HG02885 (cell line): ENCODE data around the gene MMP21.

Experiments used
- ATAC-seq: cut with Tn5 transposase; IDR thresholded peaks from one replicate; pipeline ENCODE4 v1.9.1; 2021; ENCODE audit warnings: mild to moderate bottlenecking; ENCODE audit not compliant: unreplicated experiment, poor library complexity

The MMP21 gene, protein sequence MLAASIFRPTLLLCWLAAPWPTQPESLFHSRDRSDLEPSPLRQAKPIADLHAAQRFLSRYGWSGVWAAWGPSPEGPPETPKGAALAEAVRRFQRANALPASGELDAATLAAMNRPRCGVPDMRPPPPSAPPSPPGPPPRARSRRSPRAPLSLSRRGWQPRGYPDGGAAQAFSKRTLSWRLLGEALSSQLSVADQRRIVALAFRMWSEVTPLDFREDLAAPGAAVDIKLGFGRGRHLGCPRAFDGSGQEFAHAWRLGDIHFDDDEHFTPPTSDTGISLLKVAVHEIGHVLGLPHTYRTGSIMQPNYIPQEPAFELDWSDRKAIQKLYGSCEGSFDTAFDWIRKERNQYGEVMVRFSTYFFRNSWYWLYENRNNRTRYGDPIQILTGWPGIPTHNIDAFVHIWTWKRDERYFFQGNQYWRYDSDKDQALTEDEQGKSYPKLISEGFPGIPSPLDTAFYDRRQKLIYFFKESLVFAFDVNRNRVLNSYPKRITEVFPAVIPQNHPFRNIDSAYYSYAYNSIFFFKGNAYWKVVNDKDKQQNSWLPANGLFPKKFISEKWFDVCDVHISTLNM

DNA sequence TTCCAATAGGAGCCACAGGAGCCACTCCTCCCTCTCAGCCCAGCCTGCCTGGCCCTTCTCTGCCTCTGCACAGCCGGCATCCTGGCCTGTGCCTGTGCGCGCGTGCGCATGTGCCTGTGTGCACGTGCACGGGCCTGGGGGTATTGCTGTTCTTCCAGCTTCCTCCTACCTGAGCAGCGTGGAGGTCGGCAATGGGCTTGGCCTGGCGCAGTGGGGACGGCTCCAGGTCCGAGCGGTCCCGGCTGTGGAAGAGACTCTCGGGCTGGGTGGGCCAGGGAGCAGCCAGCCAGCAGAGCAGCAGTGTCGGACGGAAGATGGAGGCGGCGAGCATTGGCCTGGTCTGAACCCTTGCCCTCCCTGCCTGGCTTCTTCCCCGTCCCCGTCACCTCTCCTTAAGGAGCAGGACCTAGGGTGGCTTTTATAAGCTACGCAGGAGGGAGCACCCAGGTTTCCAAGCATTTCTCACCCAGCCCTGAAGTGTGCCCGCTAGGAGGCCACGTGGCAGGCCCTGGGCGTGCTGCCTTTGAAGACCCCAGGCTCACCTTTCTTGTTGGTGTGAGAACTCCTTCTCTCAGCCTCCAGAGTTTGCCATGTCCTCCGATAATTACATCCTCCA lies at the start of gene MMP21:
Gene MMP21 (minus strand): TSS at position 331 of the 616 bp plus-strand sequence. CDS start 0 bp downstream, at position 331.
- no peak for ATAC-seq

DNA sequence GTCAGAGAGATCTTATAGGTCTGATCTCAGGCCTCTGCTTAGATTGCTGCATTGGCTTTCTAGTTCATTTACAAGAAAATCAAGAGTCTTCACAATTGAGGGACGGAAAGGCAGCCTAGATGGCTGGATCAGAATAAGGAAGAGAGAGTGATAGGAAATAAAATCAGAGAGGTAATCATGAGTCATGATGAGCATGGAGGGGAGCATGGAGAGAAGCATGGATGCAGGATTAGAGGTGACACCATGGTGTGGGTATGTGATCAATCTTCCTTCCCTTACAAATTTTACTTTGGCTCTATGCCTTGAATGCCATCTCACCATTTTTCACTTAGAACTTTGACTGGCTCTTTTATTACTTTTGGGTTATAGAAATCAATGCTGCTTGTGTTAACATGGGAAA lies 49.1 kb upstream of the MMP21 start:
- ATAC-seq = no peak

DNA sequence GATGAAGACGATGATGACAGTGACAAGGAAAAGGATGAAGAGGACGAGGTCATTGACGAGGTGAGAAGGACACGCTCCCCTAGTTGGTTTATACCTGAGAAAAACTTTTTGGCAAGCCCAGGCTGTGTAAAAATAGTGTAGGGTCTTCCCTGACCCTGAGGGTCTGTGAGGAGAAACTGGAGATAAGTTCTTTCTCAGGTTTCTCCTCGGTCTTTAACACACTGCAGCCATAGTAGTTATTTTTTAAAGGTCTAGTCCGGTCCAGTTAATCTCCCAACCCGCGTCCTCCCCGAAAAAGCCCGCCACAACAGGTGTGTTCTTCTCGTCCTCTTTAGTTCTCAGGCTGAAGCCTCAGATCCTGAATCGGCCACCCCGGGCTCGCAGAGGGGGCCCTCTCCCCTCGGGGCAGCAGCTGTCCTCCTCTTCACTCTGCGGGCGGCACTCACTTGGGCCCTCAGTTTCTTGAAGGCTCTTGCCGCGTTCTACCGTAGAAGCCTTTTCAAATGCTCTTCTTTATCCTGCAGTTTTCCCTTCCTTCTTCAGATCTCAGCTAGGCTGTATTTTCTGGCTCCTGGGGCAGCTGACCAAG lies 48.1 kb upstream of the MMP21 start:
- peak; percentile 1 for ATAC-seq

DNA sequence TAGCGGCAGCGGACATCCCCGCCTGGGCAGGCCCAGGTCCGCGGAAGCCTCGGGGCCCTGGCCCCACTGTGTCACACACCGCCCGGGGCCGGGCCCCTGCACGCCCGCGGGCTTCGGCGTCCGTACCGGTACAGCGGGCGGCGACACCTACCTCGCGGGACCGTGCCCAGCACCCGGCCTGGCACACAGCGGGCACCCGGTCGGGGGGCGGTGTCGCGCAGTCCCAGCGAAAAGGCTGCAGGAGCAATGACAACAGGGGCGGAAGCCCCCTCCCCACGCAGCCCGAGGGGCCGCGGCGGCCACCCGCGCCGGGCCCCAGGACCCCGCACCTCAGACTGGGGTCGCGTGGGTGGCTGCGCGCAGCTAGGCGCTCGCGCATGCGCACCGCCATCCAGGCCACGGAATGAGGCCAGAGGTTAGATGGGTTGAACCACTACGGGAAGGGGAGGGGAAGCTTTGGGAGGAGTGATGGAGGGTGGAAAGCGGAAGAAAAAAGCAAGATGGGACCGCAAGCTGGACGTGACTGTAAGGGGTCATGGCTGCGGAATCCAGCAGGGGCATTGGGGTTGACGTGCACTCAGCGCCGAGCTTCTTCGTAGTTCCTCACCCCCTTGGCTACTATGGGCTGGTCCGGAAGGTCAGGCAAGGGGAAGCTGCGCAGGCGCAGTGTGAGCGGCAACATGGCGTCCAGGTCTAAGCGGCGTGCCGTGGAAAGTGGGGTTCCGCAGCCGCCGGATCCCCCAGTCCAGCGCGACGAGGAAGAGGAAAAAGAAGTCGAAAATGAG lies 47.4 kb upstream of the MMP21 start, which contains the start of the genes BCCIP and UROS:
Gene BCCIP (plus strand): TSS at position 669 of the 785 bp plus-strand sequence. CDS start 12 bp downstream, at position 681.
Gene UROS (minus strand): TSS at position 381 of the 785 bp plus-strand sequence. CDS start 6,759 bp downstream, outside the sequence.
- ATAC-seq = peak; percentile 76

DNA sequence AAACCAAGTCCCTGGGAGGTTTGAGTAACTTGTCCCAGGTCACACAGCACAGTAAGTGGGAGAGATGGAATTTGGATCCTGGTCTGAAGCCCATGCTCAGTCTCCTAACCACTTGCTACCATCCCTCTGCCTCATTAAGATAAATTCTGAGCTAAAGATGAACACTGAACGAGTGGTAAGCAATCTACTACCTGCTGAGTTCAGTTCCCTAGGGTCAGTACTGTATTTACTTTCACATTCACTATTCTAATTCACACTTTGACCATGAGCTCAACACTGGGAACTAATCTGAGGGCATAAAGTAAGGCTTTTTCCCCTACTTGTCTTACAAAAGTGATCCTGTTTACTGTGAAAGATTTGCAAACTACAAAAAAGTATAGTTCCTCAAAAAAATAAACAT lies 45.1 kb upstream of the MMP21 start:
- ATAC-seq = peak; percentile 52

DNA sequence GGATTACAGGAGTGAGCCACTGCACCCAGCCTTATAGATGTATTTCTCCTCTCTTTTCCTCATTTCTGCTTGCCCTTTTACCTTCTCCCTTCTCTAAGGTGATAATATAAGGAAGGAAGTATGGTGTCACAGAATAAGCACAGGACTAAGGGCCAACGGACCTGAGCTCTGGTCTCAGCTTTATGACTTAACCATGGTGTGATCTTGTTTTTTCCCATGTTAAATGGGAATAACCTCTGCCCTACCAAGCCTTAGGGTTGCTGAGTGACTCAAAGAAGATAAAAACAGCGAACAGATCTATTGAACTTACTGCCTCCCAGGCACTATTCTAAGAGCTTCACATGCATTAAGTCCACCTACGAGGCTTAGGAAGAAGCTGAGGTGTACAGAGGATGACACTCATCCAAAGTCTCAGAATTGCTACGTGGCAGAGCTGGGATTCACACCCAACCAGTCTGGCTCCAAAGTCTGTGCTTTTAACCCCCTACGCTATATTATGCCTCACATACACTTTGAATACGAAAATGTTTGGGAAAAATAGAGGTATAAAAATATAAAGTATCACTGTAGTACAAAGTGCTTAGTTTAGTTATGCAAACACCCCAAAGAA lies 41.8 kb upstream of the MMP21 start:
- no peak for ATAC-seq

DNA sequence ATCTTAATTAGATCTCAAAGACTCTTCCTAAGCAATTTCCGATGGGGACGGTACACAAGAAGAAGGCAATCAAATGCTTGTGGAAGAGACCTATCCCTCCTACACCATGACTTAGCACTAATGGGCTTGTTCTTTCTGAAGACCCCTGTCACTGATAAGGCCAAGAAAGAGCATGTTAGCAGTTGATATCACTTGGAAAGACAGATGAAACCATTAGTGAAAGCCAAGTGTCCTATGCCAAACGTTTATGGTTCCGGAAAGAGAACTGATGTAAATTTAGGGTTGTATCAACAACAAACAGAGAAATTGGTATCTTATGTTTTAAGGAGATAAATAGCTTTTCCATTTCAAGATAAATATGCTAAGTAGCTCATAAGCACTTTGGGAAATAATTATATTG lies 40.9 kb upstream of the MMP21 start:
- ATAC-seq = no peak

DNA sequence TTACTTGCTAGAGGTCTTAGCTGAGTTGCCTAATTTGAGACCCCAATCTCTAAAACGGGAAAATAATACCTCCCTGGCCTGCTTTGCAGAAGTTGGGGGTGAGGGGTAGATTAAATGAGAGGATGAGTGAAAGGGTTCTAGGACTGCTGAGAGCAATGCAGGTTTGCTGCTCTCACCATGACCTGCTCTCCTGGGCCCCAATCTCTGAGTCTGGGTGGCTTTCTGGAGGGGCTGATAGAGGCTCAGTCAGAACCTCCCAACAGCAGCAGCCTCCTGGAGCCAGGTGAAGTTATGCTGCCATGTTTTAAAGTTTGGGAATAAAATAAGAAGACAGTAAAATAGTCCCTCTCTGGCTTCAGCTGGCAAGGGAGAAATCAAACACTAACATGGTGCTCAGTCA lies 40.1 kb upstream of the MMP21 start:
- no peak for ATAC-seq

DNA sequence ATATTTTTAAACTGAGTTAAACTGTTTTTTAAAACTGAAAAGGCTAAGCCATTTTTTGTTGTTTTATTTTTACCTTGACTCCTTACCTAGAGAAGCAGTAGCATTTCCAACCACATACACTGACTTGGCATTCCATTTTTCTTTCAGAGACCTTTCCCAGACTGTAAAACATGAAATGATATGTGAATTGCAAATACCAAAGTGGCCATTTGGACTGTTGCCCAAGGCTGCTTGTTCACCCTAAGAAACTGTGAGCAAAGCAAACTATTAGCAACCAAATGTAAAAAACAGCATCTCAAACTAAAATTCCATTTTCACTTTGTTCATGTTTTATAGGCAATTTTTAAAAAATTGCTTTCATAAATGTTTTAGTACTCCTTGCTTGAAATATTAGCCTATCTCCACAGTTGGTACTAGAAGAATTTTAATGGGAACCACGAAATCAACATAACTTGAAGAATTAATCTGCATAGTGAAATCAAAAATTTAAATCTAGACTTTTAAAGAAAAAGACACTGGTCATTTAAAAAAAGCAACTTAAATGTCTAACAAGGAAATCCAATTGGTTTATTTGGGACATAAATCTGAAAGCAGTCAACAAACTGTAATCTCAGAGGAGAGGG lies 36.6 kb upstream of the MMP21 start:
- no peak for ATAC-seq

DNA sequence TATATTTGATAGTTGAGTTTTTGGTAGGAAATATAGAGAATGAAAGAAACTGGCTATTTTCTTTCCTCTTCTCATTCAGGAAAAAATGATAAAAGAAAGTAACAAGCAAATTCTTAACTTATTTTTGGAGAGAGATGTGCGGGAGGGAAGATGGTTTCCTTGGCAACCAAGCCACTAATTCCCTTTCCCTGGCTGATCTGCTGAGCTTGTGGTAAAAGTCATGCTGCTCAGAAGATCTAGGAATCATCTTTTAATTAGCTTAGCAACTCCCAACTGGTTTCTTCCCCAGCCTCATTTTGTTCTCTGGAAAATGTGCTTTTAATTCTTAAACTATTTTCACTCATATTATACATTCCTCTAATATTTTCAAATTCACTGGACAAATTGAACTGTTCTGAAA lies 35.6 kb upstream of the MMP21 start:
- ATAC-seq = no peak

DNA sequence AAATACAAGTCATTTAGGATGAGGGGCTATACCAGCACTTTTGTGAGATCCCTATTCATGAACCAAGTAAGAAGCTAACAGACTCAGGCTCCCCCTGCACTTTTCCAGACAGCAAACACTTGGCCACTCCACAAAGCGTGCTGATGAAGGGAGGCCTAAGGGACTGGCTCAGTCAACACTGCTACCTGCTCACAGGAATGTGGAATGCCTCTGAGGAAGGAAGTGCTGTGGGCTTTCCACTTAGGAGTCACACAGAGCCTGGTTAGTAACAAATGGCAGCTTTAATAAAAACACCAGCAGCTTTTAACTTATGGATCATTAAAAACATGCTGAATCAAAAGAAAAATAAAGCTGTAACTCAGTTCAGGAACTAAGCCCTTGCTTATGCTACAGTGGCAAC lies 32.4 kb upstream of the MMP21 start:
- ATAC-seq = no peak

DNA sequence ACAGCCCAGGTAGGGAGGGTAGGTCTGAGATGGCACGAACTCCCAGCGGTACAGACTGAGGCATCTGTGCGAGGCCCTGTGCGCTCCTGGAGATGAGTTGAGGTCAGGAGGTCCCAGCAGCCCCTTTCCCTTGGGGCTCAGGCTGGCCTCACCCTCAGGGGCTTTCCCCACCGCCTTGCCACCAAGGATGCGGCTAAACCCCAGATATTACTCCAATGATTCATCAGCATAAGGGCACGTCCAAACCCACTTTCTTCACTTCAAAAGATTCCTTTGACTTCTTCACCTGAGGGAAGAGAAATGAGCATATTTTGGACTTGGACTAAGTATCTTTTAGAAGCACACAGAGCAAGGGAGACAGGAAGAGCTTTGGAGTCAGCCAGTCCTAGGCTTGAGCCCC lies 27.1 kb upstream of the MMP21 start:
- no peak for ATAC-seq

DNA sequence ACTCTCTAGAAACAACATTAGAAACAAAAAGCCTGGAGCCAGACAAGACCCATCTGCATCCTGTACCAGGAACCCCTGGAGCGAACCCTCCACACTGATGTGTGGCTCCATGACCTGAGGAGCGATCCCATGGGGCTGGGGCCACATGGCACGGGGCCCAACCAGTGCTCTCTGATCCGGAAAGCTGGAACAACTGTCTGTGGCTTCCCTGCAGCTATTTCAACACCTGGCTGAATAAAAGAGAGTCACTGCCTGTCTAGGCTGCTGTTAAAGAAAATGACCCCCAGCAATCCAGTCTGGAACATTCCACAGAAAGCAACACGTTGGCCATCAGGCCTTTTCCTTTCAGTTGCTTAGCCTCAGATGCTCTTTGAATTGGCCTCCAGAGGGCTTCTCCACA lies 26.5 kb upstream of the MMP21 start:
- no peak for ATAC-seq

DNA sequence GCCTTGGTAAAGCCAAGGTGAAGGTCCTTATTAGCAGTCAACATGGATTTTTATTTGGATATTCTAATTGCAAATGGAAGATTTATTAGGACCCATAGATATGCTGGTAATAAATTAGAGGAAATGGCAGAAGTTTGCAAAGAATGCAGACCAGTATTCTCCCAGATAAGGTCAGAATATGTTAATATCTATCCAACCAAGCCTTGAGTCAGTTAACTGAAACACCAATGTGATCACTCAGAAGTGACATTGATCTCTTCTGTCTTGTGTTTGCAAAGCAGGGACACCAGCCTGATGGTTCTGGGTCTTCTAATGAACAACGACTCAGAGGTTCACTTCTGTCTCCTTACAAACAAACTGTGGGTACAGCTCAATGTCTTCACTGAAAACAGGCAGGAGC lies 26.0 kb upstream of the MMP21 start:
- ATAC-seq = no peak

DNA sequence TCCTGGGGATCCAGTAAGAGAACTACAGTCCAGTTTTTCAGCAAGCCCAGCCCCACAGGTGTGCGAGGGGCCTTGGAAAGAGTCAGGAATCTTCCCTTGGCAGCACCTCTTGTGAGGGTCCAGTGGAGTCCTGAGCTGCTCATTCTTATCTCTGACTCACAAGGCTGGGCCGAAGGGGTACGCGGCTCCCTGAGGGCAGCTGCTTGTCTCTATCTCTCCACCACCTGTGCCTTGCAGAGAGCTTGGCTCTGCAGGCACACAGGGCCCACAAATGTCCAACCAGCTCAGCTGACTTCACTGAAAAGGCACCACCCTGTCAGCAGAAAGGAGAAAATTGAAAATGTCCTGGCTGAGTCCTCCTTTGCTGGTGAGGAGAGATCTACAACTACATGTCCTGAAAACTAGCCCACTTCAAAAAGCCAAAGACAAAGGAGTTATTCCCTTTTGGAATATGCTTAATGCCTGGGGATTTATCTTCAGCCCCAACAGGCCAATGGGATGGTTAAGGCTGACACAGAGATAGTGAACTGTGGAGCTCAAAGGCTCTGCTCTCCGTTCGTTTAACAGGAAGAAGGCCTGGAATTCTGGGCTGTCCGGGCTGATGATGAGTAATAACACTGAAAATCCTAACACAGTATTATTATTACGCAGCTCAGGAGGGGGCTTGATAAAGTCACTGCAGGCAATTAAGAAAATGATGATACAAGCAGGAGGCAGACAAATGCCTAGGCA lies 24.0 kb upstream of the MMP21 start:
- no peak for ATAC-seq

DNA sequence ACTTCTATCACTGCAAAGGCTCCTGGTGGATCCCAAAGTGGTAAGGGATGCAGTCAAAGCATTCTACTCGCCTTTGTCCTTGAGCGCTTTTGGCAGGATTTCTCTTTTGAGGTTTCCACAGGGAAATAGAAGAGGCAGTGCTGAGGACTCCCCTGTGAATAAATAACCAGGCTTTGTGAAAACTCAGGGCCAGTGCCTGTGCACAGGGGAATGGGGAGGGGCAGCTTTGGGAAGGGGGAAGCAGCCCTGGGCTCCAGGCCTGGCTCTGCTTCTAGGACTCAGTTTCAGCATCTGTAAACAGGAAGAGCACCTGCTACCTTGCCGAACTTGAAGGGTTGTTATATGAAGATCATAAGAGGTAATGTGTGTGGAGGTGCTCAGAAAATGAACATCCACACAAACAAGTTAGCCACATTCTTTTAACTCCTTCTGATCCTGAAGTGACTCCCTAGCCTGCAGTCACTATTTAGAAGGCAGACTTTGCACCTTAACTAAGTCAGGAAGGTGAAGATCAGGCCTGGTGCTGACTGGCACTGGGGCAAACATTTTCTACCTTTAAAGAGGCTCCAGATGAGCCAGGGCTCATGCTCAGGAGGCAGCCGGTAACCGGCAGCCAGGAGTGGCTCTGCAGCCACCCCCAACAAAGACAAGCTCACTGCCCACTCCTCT lies 22.5 kb upstream of the MMP21 start:
- no peak for ATAC-seq

DNA sequence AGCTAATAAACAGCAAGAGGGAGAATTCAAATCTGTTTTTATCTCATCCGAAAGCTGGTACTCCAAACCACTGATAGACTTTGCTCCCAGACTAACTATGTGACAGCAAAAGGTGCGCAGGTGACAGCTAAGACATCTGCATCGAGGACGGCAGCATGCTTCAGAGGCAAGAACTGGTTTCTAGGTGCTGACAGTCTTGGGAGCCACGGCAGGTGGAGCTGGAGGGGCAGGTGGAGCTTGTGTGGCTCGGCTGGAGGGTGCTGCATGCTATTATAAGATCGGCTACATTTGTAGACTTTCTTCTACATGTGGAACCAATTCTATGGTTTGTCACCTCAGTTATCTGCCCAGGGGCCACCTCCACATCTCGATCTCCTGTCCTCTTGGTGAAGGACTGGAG lies 21.8 kb upstream of the MMP21 start:
- ATAC-seq = no peak

DNA sequence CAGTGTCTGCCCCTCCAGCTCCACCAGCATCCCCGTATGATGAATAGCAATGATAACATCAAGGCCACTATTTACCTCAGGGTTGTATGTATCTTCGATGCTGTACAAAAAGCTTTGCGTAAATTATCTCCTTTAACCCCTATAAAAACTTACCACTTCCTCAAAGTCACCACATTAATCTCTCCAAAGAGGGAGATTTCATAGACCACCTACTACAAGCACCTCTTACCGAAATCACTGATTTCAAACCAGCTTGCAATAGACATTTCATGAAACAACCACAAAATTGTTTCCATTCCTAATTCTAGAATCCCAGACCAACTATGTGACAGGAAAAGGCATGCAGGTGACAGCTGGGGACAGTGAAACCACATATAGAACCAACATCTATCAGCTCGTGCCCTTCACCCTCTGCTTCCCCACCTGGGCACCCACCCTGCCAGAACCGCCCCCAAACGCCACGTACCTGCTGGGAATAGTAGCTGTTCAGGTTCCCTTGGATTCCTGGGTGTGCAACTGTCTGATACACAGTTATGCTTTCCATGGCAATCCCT lies 20.1 kb upstream of the MMP21 start:
- no peak for ATAC-seq
